ENCODE data around the gene SCN4A.
"Not testable (repeated sequence)": the region's sequence is repeated elsewhere in the genome, so short reads cannot be mapped to it uniquely, and the experiment has no call there.

DNA sequence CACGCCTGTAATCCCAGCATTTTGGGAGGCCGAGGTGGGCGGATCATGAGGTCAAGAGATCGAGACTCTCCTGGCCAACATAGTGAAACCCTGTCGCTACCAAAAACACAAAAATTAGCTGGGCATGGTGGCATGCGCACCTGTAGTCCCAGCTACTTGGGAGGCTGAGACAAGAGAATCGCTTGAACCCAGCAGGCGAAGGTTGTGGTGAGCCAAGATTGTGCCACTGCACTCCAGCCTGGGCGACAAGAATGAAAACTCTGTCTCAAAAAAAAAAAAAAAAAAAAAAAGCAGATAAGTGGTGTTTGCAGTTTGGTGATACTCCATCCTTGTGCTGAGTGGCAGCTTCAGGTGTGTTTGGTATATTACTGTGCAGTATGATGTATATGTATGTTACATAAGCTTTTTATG is 46.8 kb upstream of the SCN4A start:
- TF ChIP-seq EZH2 (IDR thresholded peaks at IDR 0.05; ENCODE audit: borderline replicate concordance, insufficient read depth, low read length, poor library complexity, severe bottlenecking); POLR2AphosphoS5 (IDR thresholded peaks at IDR 0.05); EP300 (conservative IDR thresholded peaks at IDR 0.05; ENCODE audit: poor library complexity, severe bottlenecking); MXI1 (conservative IDR thresholded peaks at IDR 0.05; ENCODE audit: poor library complexity, severe bottlenecking); SMC3 (conservative IDR thresholded peaks at IDR 0.05; ENCODE audit: poor library complexity); TAF1 (IDR thresholded peaks at IDR 0.05; ENCODE audit: low read depth): not testable (repeated sequence)
- TF ChIP-seq, protein P1, sequence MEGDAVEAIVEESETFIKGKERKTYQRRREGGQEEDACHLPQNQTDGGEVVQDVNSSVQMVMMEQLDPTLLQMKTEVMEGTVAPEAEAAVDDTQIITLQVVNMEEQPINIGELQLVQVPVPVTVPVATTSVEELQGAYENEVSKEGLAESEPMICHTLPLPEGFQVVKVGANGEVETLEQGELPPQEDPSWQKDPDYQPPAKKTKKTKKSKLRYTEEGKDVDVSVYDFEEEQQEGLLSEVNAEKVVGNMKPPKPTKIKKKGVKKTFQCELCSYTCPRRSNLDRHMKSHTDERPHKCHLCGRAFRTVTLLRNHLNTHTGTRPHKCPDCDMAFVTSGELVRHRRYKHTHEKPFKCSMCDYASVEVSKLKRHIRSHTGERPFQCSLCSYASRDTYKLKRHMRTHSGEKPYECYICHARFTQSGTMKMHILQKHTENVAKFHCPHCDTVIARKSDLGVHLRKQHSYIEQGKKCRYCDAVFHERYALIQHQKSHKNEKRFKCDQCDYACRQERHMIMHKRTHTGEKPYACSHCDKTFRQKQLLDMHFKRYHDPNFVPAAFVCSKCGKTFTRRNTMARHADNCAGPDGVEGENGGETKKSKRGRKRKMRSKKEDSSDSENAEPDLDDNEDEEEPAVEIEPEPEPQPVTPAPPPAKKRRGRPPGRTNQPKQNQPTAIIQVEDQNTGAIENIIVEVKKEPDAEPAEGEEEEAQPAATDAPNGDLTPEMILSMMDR (IDR thresholded peaks at IDR 0.05; ENCODE audit: poor library complexity, severe bottlenecking), result not testable (repeated sequence)
- TF ChIP-seq, protein P2, sequence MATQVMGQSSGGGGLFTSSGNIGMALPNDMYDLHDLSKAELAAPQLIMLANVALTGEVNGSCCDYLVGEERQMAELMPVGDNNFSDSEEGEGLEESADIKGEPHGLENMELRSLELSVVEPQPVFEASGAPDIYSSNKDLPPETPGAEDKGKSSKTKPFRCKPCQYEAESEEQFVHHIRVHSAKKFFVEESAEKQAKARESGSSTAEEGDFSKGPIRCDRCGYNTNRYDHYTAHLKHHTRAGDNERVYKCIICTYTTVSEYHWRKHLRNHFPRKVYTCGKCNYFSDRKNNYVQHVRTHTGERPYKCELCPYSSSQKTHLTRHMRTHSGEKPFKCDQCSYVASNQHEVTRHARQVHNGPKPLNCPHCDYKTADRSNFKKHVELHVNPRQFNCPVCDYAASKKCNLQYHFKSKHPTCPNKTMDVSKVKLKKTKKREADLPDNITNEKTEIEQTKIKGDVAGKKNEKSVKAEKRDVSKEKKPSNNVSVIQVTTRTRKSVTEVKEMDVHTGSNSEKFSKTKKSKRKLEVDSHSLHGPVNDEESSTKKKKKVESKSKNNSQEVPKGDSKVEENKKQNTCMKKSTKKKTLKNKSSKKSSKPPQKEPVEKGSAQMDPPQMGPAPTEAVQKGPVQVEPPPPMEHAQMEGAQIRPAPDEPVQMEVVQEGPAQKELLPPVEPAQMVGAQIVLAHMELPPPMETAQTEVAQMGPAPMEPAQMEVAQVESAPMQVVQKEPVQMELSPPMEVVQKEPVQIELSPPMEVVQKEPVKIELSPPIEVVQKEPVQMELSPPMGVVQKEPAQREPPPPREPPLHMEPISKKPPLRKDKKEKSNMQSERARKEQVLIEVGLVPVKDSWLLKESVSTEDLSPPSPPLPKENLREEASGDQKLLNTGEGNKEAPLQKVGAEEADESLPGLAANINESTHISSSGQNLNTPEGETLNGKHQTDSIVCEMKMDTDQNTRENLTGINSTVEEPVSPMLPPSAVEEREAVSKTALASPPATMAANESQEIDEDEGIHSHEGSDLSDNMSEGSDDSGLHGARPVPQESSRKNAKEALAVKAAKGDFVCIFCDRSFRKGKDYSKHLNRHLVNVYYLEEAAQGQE (IDR thresholded peaks at IDR 0.05; ENCODE audit: borderline replicate concordance), result not testable (repeated sequence)

Measured in neural cell (in vitro differentiated cells).